ENCODE data around the gene METTL16.

METTL16 gene

GRCh38 chr17:2410951-2411350, 100.7 kb downstream of the METTL16 start:
- no peak for DNase-seq

GRCh38 chr17:2406903-2407790, 104.5 kb downstream of the METTL16 start:
- DNase-seq: peak; percentile 54

DNA sequence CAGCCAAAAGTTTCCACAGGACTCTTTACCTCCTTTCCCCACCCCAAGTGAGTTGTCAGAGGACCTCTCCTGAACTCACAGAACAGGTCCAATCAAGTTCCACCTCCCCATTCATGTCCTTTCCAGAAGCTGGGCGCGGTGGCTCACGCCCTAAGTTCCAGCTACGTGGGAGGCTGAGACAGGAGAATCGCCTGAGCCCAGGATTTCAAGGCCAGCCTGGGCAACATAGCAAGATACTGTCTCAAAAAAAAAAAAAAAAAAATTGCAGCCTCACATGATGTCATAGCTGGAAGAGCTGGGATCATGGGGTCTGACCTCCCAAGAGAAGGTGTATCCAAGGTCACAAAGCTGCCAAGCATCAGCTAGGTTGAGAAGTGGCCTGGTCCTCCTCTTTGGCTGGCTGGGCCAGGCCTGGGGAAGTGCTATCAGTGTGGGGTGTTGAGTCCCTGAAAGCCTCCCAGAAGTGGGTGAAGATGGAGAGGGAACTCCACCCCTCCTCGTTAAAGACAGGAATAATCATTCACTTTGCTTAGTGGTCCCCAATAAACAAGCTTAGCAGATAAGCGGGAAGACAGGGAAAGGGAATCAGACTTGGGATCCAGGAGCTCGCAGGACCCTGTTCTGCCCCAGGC, 105.3 kb downstream of the METTL16 start:
- no peak for DNase-seq

DNA sequence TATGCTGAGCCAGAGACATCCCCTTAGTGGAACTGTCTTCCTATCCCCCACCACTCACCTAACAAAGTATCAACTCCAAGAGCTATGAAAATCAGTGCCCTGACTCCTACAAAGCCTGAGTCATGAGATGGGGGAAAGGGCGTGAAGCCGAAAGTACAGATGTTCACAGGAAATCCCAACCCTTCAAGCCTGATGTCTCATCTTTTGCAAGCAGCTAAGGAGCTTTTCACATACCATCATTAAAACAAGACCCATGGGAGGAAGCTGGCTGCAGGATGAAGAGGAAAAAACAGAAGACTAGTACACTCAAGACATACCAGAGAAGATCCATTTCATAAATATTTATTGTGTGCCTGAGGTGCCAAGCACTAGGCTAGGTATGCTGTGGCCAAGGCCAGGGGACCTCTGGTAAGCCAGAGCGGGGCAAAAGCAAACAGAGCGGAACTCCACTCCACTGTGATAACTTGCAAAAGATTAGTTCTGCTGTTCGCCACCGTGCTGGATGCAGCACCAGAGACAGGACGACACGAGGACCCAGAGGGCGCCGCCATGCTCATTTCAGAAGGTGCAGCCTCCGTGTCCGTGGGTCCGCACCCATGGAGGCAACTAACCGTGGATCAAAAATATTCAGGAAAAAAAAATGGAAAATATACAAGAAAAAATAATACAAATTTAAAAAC, 106.3 kb downstream of the METTL16 start:
- peak; percentile 29 for DNase-seq

DNA sequence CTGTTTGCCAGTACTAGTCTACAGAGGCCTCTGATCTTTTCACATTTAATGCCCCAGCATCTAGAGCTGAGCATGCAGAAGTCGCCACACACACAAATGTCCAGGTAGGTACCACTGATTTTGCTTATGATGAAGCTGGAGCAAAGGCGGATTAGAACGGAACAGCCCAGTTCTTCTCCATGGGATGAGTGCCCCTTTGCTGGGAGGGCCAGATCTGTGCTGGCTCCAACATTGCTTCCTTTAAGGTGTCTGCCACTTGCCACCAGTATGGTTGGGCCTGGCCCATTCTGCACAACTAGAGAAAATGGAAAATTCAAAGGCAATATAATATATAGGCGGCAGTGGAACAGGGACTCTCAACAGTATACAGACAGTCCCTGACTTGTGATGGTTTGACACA, 108.6 kb downstream of the METTL16 start:
- DNase-seq: no peak

GRCh38 chr17:2402544-2402943, 109.1 kb downstream of the METTL16 start:
- no peak for DNase-seq

DNA sequence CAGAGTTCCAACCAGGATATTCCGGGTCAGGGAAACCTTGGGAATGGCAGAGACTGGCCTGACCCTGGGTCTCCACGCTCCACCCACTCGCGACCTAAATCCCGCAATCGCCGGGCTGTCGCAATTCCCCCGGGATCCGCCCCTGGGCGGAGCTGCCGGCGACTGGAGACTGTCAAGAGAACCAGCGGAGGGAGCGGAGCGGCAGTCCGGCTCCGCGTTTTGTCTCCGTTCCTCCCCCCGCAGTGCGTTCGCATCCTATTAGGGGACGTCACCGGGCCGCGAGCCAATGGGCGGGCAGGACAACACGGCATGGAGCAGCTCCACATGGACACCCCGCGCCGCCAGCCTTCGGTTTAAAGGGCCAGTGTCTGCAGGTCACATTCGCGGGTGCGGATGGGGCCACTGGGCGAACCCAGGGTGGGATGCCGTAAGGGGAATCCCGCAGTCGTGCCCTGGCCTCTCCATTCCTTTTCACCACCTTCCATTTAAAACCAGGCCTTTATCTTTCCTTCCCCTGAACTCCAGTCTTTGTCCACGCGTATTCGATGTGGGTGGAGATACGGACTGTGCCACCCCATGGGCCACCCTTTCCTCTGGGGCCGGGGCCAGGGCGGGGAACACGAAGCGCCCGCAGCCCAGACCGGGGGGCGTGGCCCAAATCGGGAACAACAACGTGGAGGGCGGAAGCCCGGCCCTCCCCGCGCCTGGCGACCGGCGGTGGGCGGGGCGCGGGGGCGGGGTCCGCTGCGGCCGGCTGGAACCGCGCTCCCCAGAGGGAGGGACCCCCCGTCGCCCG, 110.1 kb downstream of the METTL16 start:
- peak; percentile 99 for DNase-seq

DNA sequence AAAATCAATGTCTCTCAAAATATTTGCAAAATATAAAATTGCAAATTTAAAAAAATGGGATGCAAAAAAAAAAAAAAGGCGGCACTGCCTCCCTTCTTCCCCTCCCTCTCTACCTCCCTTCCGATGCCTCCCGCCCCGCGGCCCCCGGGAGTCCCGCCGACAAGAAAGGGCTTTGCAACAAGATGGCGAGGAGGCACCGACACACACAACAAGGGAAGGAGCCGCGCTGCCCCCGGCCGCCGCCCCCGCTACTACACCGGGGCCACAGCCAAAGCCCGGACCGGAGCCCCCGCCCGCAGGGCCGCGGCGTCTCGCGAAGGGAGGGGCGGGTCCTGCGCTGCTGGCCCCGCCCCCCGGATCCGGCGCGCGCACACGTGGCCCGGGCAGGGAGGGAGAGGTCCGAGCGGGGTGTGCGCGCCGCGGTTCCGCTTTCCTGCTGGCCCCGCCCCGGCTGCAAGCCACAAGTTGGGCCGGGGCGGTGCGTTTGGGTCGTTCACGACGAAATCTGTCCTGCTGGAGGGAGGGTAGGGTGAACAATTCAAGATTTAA, 110.7 kb downstream of the METTL16 start, which contains the start of gene MNT:
Gene MNT (minus strand): TSS at position 184 of the 549 bp plus-strand sequence. CDS start 348 bp downstream, outside the sequence.
- peak; percentile 96 for DNase-seq

GRCh38 chr17:2400474-2400866, 111.2 kb downstream of the METTL16 start:
- no peak for DNase-seq

- peak; percentile 89 for DNase-seq
These were observed 111.9 kb downstream of the METTL16 start for GRCh38 chr17:2399572-2400473.

DNA sequence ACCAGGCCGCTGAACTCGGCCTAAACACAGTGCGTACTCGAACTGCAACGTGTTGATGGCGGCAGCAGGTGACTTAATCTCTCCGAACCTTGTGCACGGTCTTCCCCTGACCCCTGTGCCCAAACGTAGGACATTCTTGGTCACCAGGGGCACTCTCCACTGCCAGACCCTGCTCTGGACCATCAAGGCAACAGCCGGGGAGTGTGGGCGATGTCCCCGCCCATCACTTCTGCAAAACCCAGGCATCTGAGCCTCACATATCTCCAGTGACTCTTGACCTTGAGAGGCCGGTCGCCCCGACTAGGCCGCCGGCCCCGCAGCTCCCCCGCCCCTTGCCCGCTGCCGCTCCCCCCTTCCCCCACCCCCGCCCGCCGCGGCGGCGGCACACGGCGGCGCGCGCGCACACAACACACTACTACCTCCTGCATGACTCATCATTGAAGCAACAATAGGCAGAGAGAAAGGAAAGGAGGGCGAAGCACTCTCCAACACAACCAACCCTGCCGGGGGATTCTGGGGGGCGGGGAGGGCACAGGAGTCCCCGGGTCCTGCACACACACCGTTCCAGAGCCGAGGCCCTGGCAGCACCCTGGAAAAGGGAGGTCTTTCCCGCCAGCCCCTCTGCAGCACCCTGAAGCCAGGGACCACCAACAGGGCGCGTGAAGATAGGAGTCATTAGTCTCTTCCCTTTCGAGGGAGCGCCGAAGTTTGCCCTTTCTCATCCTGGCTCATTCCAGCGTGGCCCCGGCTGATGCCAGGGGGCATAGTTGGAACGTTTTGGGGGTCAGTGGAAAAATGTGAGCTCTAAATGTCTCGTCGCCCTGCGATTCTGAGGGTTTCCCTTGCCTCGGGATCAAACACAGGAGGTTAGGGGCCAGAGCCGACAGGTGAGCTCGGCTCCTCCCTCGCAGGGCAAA, 112.8 kb downstream of the METTL16 start:
- no peak for DNase-seq

- DNase-seq: no peak
These were observed 113.5 kb downstream of the METTL16 start for GRCh38 chr17:2398182-2398581.

DNA sequence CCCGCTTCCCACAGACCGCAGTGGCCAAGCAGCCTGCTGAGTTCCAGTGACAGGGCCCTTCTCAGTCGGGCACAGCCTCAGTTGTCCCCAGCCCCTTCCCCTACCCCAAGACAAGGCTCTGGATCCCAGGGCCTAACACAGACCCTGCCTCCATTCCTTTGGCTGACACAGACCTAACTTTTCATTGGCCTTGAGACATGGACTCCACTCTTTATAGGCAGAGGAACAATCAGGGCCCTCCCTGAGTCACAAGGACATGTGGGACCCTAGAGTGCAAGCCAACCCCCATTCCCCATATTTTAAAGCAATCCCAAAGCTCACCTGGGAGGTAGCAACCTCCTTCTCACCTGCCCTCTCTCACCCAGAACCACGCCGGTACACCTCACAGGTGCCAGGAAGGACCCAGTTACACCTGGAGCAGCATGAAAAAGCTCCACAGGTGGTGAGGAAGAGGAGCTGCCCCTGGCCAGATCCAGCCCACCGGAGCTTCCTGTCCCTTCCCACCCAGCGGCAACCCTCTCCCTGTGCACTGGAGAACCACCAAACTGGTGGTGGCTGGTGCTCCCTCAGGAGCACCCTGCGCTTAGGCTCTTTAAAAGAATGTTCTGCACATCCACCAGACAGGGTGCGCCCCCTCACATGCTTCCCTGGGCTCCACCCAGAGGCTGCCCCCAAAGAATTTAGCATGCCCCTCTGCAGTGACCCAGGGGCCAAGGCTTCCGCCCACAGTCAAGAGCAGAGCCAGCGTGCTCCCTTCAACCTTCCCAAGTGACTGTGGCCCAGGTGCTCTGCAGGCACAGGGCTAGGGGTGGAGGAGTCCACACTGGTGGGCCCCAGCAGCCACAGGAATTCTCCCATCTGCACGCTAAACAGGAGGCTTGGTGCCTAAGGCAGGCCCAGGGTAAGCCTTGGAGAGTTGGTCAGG, 114.2 kb downstream of the METTL16 start:
- DNase-seq: no peak

GRCh38 chr17:2396568-2397246, 115.0 kb downstream of the METTL16 start:
- DNase-seq: peak; percentile 70

- no peak for DNase-seq
These were observed 115.5 kb downstream of the METTL16 start for GRCh38 chr17:2396192-2396567.

DNA sequence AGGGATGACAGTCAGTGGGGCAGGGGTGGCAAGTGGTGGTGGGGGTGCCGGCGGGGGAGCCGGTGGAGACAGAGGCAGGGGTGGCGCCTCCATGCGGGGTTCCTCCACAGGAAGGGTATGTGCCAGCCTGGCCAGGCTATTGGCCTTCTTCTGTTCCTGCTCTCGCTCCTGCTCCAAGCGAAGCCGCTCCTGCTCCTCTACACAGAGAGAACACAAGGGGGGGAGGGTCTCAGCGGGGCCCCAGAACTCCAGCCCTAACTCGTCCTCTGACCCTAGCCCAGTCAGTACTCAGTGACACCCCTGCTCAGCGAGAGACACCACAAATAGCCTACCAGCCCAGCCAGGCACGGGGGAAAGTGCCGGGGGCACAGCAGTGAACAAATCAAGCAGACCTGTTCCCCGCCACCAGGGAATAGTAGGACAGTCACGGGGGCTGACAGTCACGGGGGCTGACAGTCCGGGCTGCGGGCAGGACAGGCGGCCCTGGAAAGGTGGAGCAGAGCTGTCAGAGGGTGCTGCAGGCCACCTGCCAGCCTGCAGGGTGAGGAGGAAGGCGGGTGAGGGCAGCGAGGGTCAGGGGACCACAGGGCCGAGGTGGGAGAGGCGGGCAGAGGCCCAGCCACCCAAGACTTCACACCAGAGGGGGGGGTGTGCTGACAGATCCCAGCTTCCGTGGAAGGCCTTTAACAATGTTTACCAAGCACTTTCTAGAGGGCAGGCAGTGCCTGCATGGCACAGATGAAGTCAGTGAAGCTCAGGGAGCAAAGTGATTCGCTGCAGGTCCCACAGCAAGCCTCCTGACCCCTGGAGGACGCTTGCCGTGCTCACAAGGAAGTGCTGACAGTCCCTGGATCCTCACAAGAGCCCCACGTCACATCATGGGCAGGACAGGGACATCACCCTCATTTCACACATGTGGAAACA, 116.2 kb downstream of the METTL16 start:
- no peak for DNase-seq

GRCh38 chr17:2394775-2395201, 116.9 kb downstream of the METTL16 start:
- no peak for DNase-seq
